Neutrophil (primary cell): Measurements from ENCODE around the gene SLC1A4.
"Not testable (repeated sequence)": the region's sequence is repeated elsewhere in the genome, so short reads cannot be mapped to it uniquely, and the experiment has no call there.

Source experiments
- H3K27ac ChIP-seq: fragments of 200-600 bp; sonication (generic); 2 replicates; pipeline ENCODE4 v1.5.1; 2016; ENCODE audit warnings: mild to moderate bottlenecking, moderate library complexity
- H3K27me3 ChIP-seq: fragments of 200-600 bp; sonication (generic); 2 replicates; pipeline ENCODE4 v1.6.0; 2016; ENCODE audit warnings: mild to moderate bottlenecking
- H3K36me3 ChIP-seq: fragments of 200-600 bp; sonication (generic); 2 replicates; pipeline ENCODE4 v1.5.1; 2017
- H3K4me1 ChIP-seq, 2 experiments: fragments of 200-600 bp in 1 of 2; sonication (generic) in 1 of 2; 1 replicate in 1 of 2; 2 replicates in 1 of 2; pipeline versions ENCODE4 v1.5.1 to v1.6.1; 2013 to 2016; ENCODE audit warnings: low read depth in 1 of 2, low read length in 1 of 2, mild to moderate bottlenecking in 1 of 2, moderate library complexity in 1 of 2; ENCODE audit not compliant: control insufficient read depth in 1 of 2, insufficient read depth in 1 of 2
- H3K4me3 ChIP-seq, 2 experiments: fragments of 200-600 bp in 1 of 2; sonication (generic) in 1 of 2; 1 replicate in 1 of 2; 2 replicates in 1 of 2; pipeline ENCODE4 v1.5.1; 2013 to 2016; ENCODE audit warnings: low read depth in 1 of 2, low read length in 1 of 2, mild to moderate bottlenecking in 1 of 2, moderate library complexity in 1 of 2
- H3K9me3 ChIP-seq: fragments of 200-600 bp; sonication (generic); 2 replicates; pipeline ENCODE4 v1.5.1; 2016
- CTCF ChIP-seq: fragments of 200-600 bp; sonication (generic); IDR thresholded peaks from 2 replicates; pipeline ENCODE4 v1.5.1; 2016; ENCODE audit warnings: antibody characterized with exemption

The SLC1A4 gene

GRCh38 chr2:65027616-65028244, 38.5 kb downstream of the SLC1A4 start:
- no peak for TF ChIP-seq CTCF
- Histone ChIP-seq H3K4me3 (no peak overlapping the region), H3K27me3 (no peaks in the 10 kb centered on the region), H3K27ac (peak overlapping the region; percentile 26), H3K4me1 (peaks cover 22 to 36% of the 10 kb centered on the region in 2 experiments), H3K36me3 (no peaks in the 10 kb centered on the region), H3K9me3 (no peaks in the 10 kb centered on the region)

DNA sequence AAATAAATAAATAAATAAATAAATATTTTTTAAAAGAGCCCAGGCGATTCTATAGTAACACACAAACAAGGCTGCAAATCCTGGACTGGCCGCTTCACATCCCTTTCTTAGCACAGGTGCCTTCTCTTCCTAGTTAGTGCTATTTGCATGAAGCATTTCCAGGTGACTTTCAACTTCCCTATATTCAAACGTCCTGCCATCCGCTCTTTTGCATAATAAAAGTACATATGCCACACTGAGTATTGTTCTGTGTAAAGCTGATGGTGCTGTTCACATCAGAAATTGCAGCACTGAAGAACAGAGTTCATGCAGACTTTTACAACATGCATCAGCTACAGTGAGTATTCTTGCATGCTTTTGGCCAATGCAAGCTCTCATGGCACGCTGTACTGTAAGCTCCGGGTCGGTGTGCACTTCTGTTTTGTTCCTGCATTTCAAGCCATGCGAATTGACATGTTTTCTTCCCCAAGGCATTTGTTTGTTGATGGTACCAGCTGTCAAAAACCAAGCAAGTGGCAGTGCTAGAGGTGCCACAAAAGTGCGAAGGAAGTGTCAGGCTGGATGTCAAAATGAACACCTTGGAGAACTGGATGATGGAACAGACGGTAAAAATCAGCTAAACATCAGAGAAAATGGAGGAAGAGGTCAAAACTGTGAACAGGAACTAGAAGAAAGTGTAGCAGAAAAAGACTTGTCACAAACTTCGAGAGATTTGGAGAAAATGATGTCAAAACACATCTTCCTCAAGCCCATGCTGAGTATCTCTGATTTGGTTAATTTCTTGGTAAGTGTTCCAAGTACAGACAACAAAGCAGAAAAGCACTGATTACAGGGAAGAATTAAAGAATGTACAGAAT, 41.5 kb downstream of the SLC1A4 start:
- Histone ChIP-seq H3K4me1 (peaks cover 18 to 32% of the 10 kb centered on the region in 2 experiments), H3K4me3 (no peak overlapping the region)

GRCh38 chr2:65031341-65032018, 42.3 kb downstream of the SLC1A4 start:
- no peak overlapping the region for H3K27ac ChIP-seq
- no peaks in the 10 kb centered on the region for H3K27me3 ChIP-seq
- TF ChIP-seq CTCF = no peak
- H3K4me3 ChIP-seq = no peak overlapping the region
- no peaks in the 10 kb centered on the region for H3K9me3 ChIP-seq
- H3K4me1 ChIP-seq = peaks cover 15 to 29% of the 10 kb centered on the region in 2 experiments
- no peaks in the 10 kb centered on the region for H3K36me3 ChIP-seq

More for the DNA sequence above, 41.5 kb downstream of the SLC1A4 start:
- H3K27me3 ChIP-seq = no peaks in the 10 kb centered on the region
- peak overlapping the region; percentile 19 for H3K27ac ChIP-seq
- no peak for TF ChIP-seq CTCF
- no peaks in the 10 kb centered on the region for H3K9me3 ChIP-seq
- H3K36me3 ChIP-seq = no peaks in the 10 kb centered on the region

- H3K27me3 ChIP-seq = no peaks in the 10 kb centered on the region
- no peak overlapping the region for H3K4me3 ChIP-seq
- no peak for TF ChIP-seq CTCF
These were observed 43.1 kb downstream of the SLC1A4 start for GRCh38 chr2:65032019-65032975.

GRCh38 chr2:65033178-65033577, 44.0 kb downstream of the SLC1A4 start:
- Histone ChIP-seq H3K4me1 (peaks cover 15 to 21% of the 10 kb centered on the region in 2 experiments), H3K27me3 (no peaks in the 10 kb centered on the region), H3K4me3 (no peak overlapping the region), H3K9me3 (no peaks in the 10 kb centered on the region), H3K36me3 (no peaks in the 10 kb centered on the region), H3K27ac (no peak overlapping the region)
- TF ChIP-seq CTCF = no peak

More at GRCh38 chr2:65032019-65032975, 43.1 kb downstream of the SLC1A4 start:
- H3K9me3 ChIP-seq = no peaks in the 10 kb centered on the region
- H3K4me1 ChIP-seq = peaks cover 15 to 29% of the 10 kb centered on the region in 2 experiments
- H3K36me3 ChIP-seq = no peaks in the 10 kb centered on the region
- no peak overlapping the region for H3K27ac ChIP-seq

DNA sequence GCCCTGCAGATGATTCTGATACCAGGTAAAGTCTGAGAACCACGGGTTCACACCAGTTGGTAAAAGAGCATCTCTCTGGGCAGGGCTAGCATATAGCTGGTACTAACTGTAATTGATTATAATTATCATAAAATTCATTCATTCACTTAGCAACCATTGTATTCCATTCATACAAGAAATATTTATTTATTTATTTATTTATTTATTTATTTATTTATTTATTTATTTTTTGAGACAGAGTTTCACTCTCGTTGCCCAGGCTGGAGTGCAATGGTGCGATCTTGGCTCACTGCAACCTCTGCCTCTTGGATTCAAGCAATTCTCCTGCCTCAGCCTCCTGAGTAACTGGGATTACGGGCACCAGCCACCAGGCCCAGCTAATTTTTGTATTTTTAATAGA, 44.5 kb downstream of the SLC1A4 start:
- H3K4me3 ChIP-seq, H3K9me3 ChIP-seq, H3K36me3 ChIP-seq, H3K27me3 ChIP-seq, H3K27ac ChIP-seq: not testable (repeated sequence)
- H3K4me1 ChIP-seq = peaks cover 15 to 21% of the 10 kb centered on the region in 2 experiments
